HG03280 (cell line): ENCODE measurements around the gene PRG2.
"Not testable (repeated sequence)": the region's sequence is repeated elsewhere in the genome, so short reads cannot be mapped to it uniquely, and the experiment has no call there.

Experiments used
- ATAC-seq: cut with Tn5 transposase; IDR thresholded peaks from one replicate; pipeline ENCODE4 v1.9.1; 2021; ENCODE audit warnings: mild to moderate bottlenecking, moderate library complexity; ENCODE audit not compliant: unreplicated experiment

PRG2 gene

GRCh38 chr11:57370251-57370650 lies 20.2 kb downstream of the PRG2 start:
- no peak for ATAC-seq

GRCh38 chr11:57368845-57369232 lies 21.6 kb downstream of the PRG2 start:
- ATAC-seq = no peak

GRCh38 chr11:57368106-57368844 lies 22.2 kb downstream of the PRG2 start:
- ATAC-seq = no peak

- no peak for ATAC-seq
These were observed 25.4 kb downstream of the PRG2 start for GRCh38 chr11:57364851-57365660.

GRCh38 chr11:57363131-57364080 lies 27.0 kb downstream of the PRG2 start:
- ATAC-seq = no peak

GRCh38 chr11:57361926-57362325 lies 28.5 kb downstream of the PRG2 start:
- no peak for ATAC-seq

GRCh38 chr11:57361420-57361819 lies 29.0 kb downstream of the PRG2 start:
- not testable (repeated sequence) for ATAC-seq

GRCh38 chr11:57360991-57361390 lies 29.5 kb downstream of the PRG2 start:
- ATAC-seq = no peak

- no peak for ATAC-seq
These were observed 30.4 kb downstream of the PRG2 start for GRCh38 chr11:57359896-57360690.

- ATAC-seq = no peak
These were observed 31.1 kb downstream of the PRG2 start for GRCh38 chr11:57359396-57359795.

- ATAC-seq = no peak
These were observed 31.5 kb downstream of the PRG2 start for GRCh38 chr11:57358991-57359390.

- no peak for ATAC-seq
These were observed 31.9 kb downstream of the PRG2 start for GRCh38 chr11:57358543-57358961.

- no peak for ATAC-seq
These were observed 32.6 kb downstream of the PRG2 start for GRCh38 chr11:57357856-57358255.

GRCh38 chr11:57357310-57357709 lies 33.1 kb downstream of the PRG2 start:
- no peak for ATAC-seq

- no peak for ATAC-seq
These were observed 34.2 kb downstream of the PRG2 start for GRCh38 chr11:57356268-57356667.

GRCh38 chr11:57354699-57355098 lies 35.8 kb downstream of the PRG2 start:
- ATAC-seq = no peak

GRCh38 chr11:57353852-57354251 lies 36.6 kb downstream of the PRG2 start:
- no peak for ATAC-seq

GRCh38 chr11:57353446-57353845 lies 37.0 kb downstream of the PRG2 start:
- no peak for ATAC-seq

GRCh38 chr11:57353036-57353435 lies 37.4 kb downstream of the PRG2 start:
- no peak for ATAC-seq
